Measurements from ENCODE around the gene RUFY4. TPM values are rescaled to one million over a fixed set of nuclear protein-coding genes. Genes with fewer than 3 reads are reported as not detected.

Gene RUFY4
- total and polyA plus RNA-seq, 10 donors: 0.32 to 4.5 (median 2.6) TPM

DNA sequence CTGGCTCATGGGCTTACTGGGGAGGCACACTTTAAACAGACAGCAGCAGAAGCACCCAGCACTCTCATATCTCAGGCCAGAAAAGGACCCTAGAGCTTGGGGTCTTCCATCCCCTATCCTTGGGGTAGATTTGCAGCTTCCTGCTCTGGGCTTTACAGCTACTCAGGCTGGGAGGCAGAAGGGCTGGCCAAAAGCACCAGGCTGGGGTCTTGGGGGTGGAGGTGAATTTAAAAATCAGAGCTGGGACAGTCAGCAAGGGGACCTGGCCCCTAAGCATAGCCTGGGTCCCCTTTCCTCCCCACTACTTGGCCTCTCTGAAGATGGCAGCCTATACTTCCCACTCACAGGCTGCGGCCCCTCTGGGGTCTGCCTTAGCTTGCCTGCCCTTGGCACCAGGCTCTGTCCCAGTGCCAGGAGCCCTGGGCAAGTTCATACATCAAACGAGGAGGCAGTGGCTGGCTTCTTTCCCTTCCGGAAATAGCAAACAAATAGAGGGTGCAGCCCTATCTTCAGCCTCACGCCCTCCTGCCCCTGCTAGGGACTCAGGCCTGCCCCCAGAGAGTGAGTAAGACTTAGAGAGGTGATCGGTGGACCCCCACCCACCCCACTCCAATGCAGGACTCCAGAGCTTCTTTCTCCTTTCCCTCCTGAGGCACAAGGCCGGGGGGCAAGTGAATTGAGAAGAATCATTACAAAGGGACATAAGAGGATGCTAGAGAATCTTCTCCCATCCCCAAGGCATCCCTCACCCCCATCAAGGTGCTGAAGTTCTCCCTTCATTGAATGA, 40.3 kb upstream of the RUFY4 start:
- DNase-seq: no peak
- no peaks in the 10 kb centered on the region for H3K9me3 ChIP-seq
- TF ChIP-seq CTCF (IDR thresholded peaks at IDR 0.05 in 8 of 11, conservative IDR thresholded peaks at IDR 0.05 in 3 of 11): no peak
- TF ChIP-seq POLR2AphosphoS5 (IDR thresholded peaks at IDR 0.05): no peak
- no peak for TF ChIP-seq POLR2A (IDR thresholded peaks at IDR 0.05)
- intact Hi-C loops (cut with DNase I; ENCODE audit: low total_unique reads): no loop called here
- H3K4me3 ChIP-seq: no peak overlapping the region
- H3K4me1 ChIP-seq: peaks cover 0 to 5% (median 2%) of the 10 kb centered on the region in 6 donors
- H3K36me3 ChIP-seq: no peaks in the 10 kb centered on the region
- 60 to 88% (median 81%) methylated on average over 4 to 6 of the region's 6 CpGs for WGBS, 5 donors
- H3K27me3 ChIP-seq (replicated peaks in 1 of 7): peaks cover 0 to 1% (median 0%) of the 10 kb centered on the region in 7 donors
- H3K27ac ChIP-seq: no peak overlapping the region

DNA sequence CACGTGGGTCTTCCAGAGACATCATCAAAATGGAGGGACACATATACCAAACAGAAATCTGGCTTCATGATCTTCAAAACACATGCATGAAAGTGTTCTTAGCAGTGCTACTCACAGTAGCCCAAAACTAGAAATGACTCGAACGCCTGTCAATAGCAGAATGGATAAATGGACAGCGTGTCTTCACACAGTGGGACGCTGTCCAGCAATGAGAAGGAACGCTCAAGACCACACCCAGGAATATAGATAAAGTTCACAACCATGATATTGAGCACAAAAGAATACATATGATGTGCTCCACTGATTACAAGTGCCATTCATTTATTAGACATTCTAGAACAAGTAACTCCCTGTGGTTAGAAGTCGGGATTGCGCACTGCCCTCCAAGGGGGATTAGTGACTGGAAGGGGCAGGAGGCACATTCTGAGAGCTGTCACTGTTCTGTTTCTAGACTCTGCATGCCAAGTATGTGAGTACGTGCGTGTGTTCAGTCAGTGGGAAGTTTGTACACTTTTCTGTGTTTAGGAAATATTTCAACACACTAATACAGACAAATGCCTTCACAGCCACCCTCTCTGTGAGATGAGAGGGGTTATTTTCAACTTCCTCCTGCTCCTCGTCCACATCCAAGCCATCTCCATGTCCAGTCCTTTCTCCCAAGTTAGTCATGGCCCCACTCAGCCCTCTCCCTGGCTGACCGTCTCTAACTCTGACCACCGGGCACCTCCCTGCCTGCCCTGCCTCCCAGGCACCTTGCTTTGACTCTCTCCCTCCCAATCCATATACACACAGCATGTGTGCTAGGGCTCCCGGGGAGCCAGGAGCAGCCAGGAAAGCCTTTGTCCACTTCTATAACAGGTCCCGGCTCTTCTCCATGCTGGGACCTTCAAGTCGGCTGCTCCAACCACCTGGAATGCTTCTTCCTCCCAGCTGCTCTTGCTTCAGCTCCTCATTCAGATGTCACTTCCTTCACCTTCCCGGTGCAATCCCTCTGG, 39.4 kb upstream of the RUFY4 start:
- TF ChIP-seq CTCF (IDR thresholded peaks at IDR 0.05 in 8 of 11, conservative IDR thresholded peaks at IDR 0.05 in 3 of 11): no peak
- no peak for TF ChIP-seq POLR2A (IDR thresholded peaks at IDR 0.05)
- no peak for TF ChIP-seq POLR2AphosphoS5 (IDR thresholded peaks at IDR 0.05)
- DNase-seq: no peak
- intact Hi-C loops (cut with DNase I; ENCODE audit: low total_unique reads): loop anchor here (10.0 kb wide), 1 partner anchor 245 kb away; no protein-coding TSS in a partner anchor
- Histone ChIP-seq H3K36me3 (no peaks in the 10 kb centered on the region), H3K4me3 (no peak overlapping the region), H3K4me1 (peaks cover 4 to 14% (median 11%) of the 10 kb centered on the region in 6 donors), H3K9me3 (no peaks in the 10 kb centered on the region), H3K27ac (no peak overlapping the region), H3K27me3 (replicated peaks in 1 of 7) (peaks cover 0 to 10% (median 0%) of the 10 kb centered on the region in 7 donors)
- WGBS, 5 donors: 73 to 87% (median 79%) methylated on average over 17 of the region's 17 CpGs

DNA sequence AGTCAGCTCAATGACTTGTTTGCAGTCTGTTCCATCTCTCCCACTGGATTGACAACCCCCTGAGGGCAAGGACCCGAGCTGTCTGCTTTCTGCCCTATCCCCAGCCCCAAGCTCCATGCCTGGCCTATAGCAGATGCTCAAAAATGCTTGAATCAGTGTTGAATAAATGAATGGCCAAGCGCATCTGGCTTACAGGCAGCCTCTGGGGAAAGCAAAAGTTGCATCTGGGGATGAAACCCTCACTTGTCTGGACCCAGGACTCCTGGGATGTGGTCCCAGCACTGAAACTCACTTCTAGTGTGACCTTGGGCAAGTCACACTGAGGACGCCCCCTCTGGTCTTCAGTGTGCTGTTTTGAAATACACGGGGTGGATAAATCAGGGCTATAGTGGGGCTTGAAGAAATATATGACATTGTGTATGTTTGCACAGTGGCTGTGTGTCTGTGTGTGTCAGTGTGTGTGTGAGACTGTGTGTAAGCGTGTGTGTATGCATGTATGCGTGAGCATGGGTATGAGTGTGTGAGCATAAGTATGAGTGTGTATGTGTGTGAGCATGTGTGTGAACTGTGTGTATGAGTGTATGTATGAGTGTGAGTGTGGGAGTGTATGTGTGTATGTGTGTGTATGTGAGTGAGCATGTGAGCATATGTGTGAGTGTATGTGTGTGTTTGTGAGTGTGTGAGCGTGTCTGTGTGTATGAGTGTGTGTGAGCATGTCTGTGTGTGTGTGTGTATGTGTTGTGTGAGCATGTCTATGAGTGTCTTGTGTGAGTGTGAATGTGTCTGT, 38.5 kb upstream of the RUFY4 start:
- Histone ChIP-seq H3K9me3 (no peaks in the 10 kb centered on the region), H3K27me3 (replicated peaks in 1 of 7) (peaks cover 0 to 10% (median 0%) of the 10 kb centered on the region in 7 donors), H3K4me1 (peaks cover 4 to 23% (median 15%) of the 10 kb centered on the region in 6 donors), H3K36me3 (no peaks in the 10 kb centered on the region), H3K27ac (no peak overlapping the region), H3K4me3 (no peak overlapping the region)
- TF ChIP-seq CTCF (IDR thresholded peaks at IDR 0.05 in 8 of 11, conservative IDR thresholded peaks at IDR 0.05 in 3 of 11): no peak
- intact Hi-C loops (cut with DNase I; ENCODE audit: low total_unique reads): loop anchor here (10.0 kb wide), 1 partner anchor 246 kb away; no protein-coding TSS in a partner anchor
- no peak for DNase-seq
- WGBS, 5 donors: 86 to 94% (median 89%) methylated on average over 7 of the region's 7 CpGs

All from spleen (tissue), 11 donors.